Measurements from ENCODE around the gene AMIGO3.
"Not testable (repeated sequence)": the region's sequence is repeated elsewhere in the genome, so short reads cannot be mapped to it uniquely, and the experiment has no call there.

AMIGO3 gene

DNA sequence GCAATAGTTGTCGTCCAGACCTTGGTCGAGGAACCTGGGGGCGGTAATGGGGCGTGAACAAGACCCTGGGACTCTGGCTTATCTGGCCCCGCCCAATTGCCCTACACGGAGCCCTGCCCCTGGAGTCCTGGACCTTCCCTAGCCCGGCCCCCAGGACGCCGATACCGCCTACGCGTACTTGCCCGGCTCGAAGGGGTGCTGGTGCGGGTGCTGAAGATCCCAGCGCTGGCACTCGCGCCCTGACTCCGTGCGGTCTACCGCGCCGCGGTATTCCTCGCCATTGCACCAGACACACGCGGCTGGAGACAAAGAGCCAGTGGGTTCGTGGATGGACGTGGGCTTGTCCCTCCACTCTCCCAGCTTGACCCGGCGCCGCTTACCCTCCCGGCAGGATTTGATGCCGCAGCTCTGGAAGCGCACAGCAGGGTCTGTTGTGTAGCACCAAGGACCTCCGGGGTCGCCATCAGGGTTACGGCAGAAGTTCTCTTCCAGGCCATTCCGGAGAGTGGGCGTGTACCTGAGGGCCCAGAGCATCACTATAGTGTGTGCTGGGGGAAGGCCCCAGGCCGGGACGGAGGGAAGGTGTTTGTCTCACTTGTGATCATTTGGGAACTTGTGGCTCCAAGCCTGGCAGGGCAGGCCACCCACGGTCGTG is 32.6 kb downstream of the AMIGO3 start:
- peak; percentile 23 to 57 for DNase-seq

DNA sequence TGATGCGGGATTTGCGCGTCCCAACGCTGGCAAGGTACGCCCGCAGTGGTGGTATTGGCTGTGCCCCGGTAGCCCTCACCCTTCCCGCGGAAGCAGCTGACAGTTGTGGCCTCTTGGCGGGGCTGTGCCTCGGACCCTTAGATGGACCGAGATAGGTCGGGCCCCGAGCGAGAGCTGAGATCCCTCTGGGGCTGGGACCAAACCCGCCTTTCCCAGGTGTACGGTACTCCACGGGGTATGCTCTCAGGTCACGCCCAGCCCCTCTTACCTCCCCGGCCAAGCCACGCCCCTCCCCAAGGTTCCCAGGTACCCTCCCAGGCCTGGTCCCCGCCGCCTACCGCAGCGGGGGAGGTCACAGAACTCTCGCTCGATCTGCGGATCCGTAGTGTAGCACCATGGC is 33.1 kb downstream of the AMIGO3 start:
- peak; percentile 14 to 45 for DNase-seq

- not testable (repeated sequence) for DNase-seq
Measured at GRCh38 chr3:49685846-49686245, 33.6 kb downstream of the AMIGO3 start.

GRCh38 chr3:49685103-49685502 is 34.4 kb downstream of the AMIGO3 start:
- DNase-seq, result not testable (repeated sequence)

DNA sequence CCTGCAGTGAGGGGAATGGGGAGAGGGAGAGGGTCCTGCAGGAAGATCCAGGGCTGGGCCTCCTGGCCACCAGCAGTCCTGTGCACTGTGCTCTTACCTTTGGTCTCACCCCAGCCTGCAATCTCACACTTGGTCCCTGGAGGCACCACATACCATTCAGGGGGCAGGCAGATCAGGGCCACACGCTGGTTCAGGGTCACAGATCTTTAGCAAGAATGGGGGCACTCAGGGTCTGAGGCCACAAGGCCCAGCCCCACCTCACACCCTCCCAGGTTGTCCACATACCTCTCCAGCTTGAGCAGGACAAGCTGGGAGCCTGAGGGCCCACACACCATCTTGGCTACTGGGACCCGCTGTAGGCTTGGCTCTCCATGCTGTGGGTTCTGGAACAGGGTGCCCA is 35.0 kb downstream of the AMIGO3 start:
- DNase-seq, result not testable (repeated sequence)

DNA sequence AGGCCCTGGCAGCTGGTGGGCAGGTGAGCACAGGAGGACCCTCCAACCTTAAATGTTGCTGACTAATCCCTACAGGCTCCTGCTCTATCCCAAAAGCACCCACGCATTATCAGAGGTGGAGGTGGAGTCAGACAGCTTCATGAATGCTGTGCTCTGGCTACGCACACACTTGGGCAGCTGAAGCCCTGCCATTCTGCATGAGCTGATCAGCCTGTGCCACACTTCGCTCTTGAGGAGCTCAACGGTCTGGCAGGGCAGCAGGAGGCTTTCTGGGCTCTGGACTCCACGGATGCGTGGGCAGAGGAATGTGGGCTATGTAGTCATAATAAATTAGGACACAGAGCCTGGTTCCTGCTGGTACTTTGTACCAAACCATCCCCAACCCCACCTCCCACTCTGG is 36.3 kb downstream of the AMIGO3 start:
- DNase-seq, result no peak

- no peak for DNase-seq
Measured at GRCh38 chr3:49681543-49681942, 37.9 kb downstream of the AMIGO3 start.

DNA sequence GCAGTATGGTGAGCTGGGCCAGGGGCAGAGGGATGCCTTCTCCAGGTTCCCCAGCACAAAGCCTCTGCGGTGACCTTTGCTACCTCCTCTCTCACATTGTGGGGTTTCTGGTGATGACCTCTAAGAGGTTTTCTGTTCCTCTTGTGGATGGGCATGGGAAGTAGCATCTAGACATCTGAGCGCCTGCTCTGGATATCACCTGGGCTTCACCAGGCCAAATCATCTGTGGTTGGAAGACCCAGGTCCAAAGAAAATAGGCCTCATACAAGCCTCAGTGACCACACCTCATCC is 38.3 kb downstream of the AMIGO3 start:
- no peak for DNase-seq

- DNase-seq, result no peak
Measured at GRCh38 chr3:49680493-49681231, 38.8 kb downstream of the AMIGO3 start.

DNA sequence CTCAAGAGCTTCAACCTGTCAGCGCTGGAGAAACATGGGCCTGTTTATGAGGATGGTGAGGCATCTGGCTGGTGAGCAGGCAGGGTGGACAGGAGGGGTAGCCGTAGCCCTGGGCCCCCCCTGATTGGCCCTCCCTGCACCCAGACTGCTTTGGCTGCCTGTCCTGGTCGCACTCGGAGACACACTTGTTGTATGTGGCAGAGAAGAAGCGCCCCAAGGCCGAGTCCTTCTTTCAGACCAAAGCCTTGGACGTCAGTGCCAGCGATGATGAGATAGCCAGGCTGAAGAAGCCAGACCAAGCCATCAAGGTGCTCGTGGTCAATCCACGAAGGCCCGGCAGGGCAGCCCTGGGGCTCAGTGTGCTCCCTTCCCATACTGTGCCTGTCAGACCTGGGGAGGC is 43.6 kb downstream of the AMIGO3 start:
- DNase-seq, result no peak

GRCh38 chr3:49674497-49674983 is 44.9 kb downstream of the AMIGO3 start:
- DNase-seq, result no peak

- peak; percentile 97 for DNase-seq
Measured at GRCh38 chr3:49673715-49674496, 45.6 kb downstream of the AMIGO3 start, which contains the start of gene APEH. Gene APEH (plus strand): TSS chr3:49674351. CDS start chr3:49674402, 51 bp downstream.

DNA sequence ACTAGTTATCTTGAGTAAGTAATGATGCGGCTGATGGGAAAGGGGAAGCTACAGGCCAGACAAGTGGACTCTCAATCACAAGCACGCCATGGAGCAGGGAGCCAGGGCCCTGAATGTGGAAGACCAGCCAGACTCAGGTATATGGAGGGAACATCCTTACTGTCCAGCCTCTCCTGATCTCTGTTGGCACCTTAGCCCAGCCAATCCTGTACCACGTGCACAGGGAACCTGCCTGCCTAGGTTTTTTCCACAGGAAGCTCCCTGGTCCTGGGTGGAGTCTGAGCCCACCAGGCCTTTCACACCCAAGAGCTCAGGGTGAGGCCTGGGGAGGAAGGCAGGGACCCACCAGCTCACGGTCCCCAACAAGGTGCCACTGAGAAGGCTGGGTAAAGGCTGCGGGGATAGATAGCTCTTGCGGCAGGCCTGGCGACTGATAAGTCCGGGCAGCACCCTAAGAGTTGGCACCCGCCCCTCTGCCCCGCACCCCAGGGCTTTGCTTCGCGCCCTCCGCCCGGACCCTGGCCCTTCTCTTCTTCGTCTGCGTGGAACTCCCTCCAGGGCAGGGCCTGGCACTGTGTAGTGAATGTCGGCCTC is 46.3 kb downstream of the AMIGO3 start:
- peak in 1 of 2 donors; percentile 3 for DNase-seq

DNA sequence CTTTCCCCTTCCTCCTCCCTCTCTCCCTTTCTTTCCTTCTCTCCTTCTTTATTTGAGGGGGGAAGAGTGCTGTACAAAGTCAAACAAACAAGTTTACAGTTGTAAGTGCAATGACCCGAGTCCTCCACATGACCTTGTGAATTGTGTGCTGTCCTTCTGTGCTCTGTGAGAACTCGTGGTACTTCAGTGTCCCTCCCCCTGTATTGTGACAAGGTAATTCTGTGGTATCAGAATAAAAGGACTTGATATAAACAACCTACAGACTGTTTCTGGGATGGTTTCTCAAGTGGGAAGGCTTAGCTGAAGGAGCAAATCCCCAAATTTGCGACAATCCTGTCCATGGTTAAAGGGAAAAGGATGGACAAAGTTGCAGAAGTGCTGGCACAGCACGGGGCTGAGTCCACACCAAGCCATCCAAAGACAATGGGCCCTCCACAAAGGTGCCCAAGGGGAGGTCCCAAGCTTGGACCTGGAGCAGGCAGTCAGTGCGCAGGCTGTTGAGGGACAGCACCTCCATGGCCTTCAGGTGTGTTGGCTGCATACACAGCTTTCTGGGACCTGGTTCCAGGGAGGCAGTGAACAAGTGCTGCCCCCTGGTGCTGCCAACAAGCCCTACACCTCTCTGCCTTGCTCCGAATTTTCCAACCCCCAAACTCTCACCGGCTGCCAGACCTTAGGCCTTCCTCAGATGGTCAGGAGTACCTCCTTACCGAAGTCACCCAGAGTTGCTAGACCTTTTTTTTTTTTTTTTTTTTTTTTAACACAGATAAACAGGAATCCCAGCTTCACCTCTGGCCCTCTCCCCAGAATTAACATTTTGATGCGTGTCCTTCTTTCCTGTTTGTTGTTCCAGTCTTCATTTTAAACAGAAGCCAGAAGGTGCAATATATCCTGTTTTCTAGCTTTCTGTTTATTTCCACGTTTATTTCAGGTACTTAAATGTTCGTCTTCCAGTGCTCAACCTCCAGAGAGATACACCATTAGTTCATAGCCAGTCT is 47.9 kb downstream of the AMIGO3 start:
- DNase-seq, result peak; percentile 62 to 80

GRCh38 chr3:49670940-49671290 is 48.6 kb downstream of the AMIGO3 start:
- DNase-seq, result no peak

DNA sequence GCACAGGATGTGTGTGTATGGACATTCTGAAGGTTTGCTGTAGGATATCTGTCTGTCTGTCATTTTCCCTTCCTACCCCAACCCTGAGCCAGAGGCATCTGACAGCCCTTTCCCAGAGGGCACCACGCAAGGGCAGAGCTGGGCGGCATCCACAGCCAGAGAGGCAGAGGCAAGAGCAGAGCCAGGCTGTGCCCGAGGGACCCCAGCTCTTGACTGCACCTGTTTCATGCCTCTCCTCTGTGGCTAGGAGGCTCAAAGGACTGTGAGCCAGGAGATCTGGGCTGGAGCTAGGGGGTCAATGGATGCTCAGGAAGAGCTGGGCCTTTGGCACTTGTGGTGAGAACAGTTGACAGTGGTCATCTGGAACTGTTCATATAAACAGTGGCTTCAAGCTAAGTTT is 50.1 kb downstream of the AMIGO3 start:
- DNase-seq, result no peak

DNA sequence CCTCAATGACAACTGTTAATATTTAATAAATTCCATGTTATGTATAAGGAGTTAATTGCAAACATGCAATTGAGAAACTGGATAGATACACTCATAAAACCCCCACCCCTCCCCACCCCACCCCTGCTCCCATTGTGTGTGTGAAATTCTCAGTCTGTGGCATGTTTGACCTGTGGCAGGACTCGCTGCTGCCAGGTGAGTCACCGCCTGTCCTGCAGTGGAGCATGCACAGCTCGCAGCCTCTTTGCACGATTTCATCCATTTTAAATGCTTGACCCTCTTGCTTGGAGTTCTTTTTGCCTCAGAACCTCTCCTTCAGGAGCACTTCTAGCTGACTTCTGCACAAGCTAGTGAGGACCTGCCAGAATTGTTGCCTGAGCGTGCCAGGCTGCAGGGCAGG is 50.6 kb downstream of the AMIGO3 start:
- DNase-seq, result no peak

- no peak for DNase-seq
Measured at GRCh38 chr3:49668414-49668797, 51.1 kb downstream of the AMIGO3 start.

- DNase-seq, result no peak
Measured at GRCh38 chr3:49667701-49668413, 51.6 kb downstream of the AMIGO3 start.

Data from CD4-positive, alpha-beta T cell treated with Interferon alpha-2 for 1 hour (primary cell).